HG03108 (cell line): ENCODE results near the gene RTN4RL1.
A peak's percentile ranks its signal among the peaks of the same experiment; 100 is the strongest.

Experiments used
- ATAC-seq: cut with Tn5 transposase; IDR thresholded peaks from one replicate; pipeline ENCODE4 v1.9.1; 2021; ENCODE audit warnings: moderate library complexity; ENCODE audit not compliant: unreplicated experiment

RTN4RL1 gene

GRCh38 chr17:2059547-2060384 lies 34.6 kb upstream of the RTN4RL1 start:
- ATAC-seq, result no peak

GRCh38 chr17:2058586-2059546 lies 33.7 kb upstream of the RTN4RL1 start:
- ATAC-seq, result no peak

- ATAC-seq, result no peak
Measured at GRCh38 chr17:2057760-2058585, 32.8 kb upstream of the RTN4RL1 start.

- ATAC-seq, result no peak
Measured at GRCh38 chr17:2057175-2057759, 32.1 kb upstream of the RTN4RL1 start.

- no peak for ATAC-seq
Measured at GRCh38 chr17:2056206-2057174, 31.4 kb upstream of the RTN4RL1 start.

- no peak for ATAC-seq
Measured at GRCh38 chr17:2055292-2056205, 30.4 kb upstream of the RTN4RL1 start.

GRCh38 chr17:2054512-2055291 lies 29.6 kb upstream of the RTN4RL1 start, which contains the start of gene HIC1:
Gene HIC1 (plus strand): TSS chr17:2055103. CDS start chr17:2056691, 1,588 bp downstream.
- ATAC-seq, result peak; percentile 34

GRCh38 chr17:2054262-2054511 lies 29.1 kb upstream of the RTN4RL1 start:
- ATAC-seq, result no peak

- no peak for ATAC-seq
Measured at GRCh38 chr17:2053380-2054261, 28.5 kb upstream of the RTN4RL1 start.

GRCh38 chr17:2051933-2052559 lies 26.9 kb upstream of the RTN4RL1 start:
- no peak for ATAC-seq

GRCh38 chr17:2051061-2051932 lies 26.2 kb upstream of the RTN4RL1 start:
- ATAC-seq, result no peak

GRCh38 chr17:2050300-2051060 lies 25.3 kb upstream of the RTN4RL1 start:
- ATAC-seq, result no peak

- no peak for ATAC-seq
Measured at GRCh38 chr17:2049333-2050299, 24.5 kb upstream of the RTN4RL1 start.
